Liver (tissue), 9 donors: ENCODE measurements around the gene WWOX. TPM values are rescaled to one million over a fixed set of nuclear protein-coding genes. Genes with fewer than 3 reads are reported as not detected.

Experiments used
- DNase-seq: peaks from one replicate; pipeline ENCODE4 v3.0.0-alpha.2; 2017; ENCODE audit warnings: low spot score
- H3K27ac ChIP-seq, 2 donors: one replicate each; pipeline ENCODE4 v1.7.0; 2013; ENCODE audit warnings: inconsistent platforms in 2 of 2, low read length in 2 of 2, control low read depth in 1 of 2, low read depth in 1 of 2, mild to moderate bottlenecking in 1 of 2
- H3K27me3 ChIP-seq, 4 donors: one replicate each; pipeline versions ENCODE4 v1.6.1 to v1.7.0; 2013; ENCODE audit warnings: low read length in 3 of 4, inconsistent platforms in 1 of 4, mild to moderate bottlenecking in 1 of 4, moderate library complexity in 1 of 4; ENCODE audit not compliant: control insufficient read depth in 4 of 4, insufficient read depth in 4 of 4
- H3K36me3 ChIP-seq, 4 donors: one replicate each; pipeline versions ENCODE4 v1.6.1 to v1.7.0; 2013; ENCODE audit warnings: low read length in 3 of 4, mild to moderate bottlenecking in 3 of 4, low read depth in 1 of 4, moderate library complexity in 1 of 4; ENCODE audit not compliant: control insufficient read depth in 4 of 4, insufficient read depth in 3 of 4
- H3K4me1 ChIP-seq, 4 donors: one replicate each; pipeline versions ENCODE4 v1.6.1 to v1.7.0; 2013; ENCODE audit warnings: low read length in 3 of 4, mild to moderate bottlenecking in 3 of 4, moderate library complexity in 1 of 4; ENCODE audit not compliant: control insufficient read depth in 4 of 4, insufficient read depth in 4 of 4
- H3K4me3 ChIP-seq, 3 donors: one replicate each; pipeline versions ENCODE4 v1.6.1 to v1.7.0; 2013; ENCODE audit warnings: low read length in 3 of 3, control low read depth in 1 of 3, low read depth in 1 of 3, mild to moderate bottlenecking in 1 of 3
- H3K9ac ChIP-seq, 2 donors: one replicate each; pipeline ENCODE4 v1.7.0; 2013; ENCODE audit warnings: low read length in 2 of 2, mild to moderate bottlenecking in 2 of 2, moderate library complexity in 2 of 2, control low read depth in 1 of 2, low read depth in 1 of 2
- H3K9me3 ChIP-seq, 4 donors: one replicate each; pipeline versions ENCODE4 v1.6.1 to v1.7.0; 2013; ENCODE audit warnings: low read length in 3 of 4; ENCODE audit not compliant: control insufficient read depth in 4 of 4
- ATF3 ChIP-seq: IDR thresholded peaks from 2 replicates; pipeline ENCODE4 v1.6.1; 2016; ENCODE audit warnings: antibody characterized with exemption
- EGR1 ChIP-seq, 2 donors: IDR thresholded peaks; 2 replicates each; pipeline ENCODE4 v1.6.1; 2016 to 2018; ENCODE audit warnings: antibody characterized with exemption in 2 of 2, low read depth in 2 of 2
- FOXA1 ChIP-seq: IDR thresholded peaks from 2 replicates; pipeline ENCODE4 v1.6.1; 2016; ENCODE audit warnings: antibody characterized with exemption
- FOXA2 ChIP-seq: IDR thresholded peaks from 2 replicates; pipeline ENCODE4 v1.6.1; 2016; ENCODE audit warnings: antibody characterized with exemption
- GABPA ChIP-seq, 2 donors: IDR thresholded peaks in 1 of 2; conservative IDR thresholded peaks in 1 of 2; 2 replicates each; pipeline ENCODE4 v1.6.1; 2016; ENCODE audit warnings: antibody characterized with exemption in 2 of 2, mild to moderate bottlenecking in 1 of 2, moderate library complexity in 1 of 2
- HNF4A ChIP-seq, 2 donors: conservative IDR thresholded peaks; 2 replicates each; pipeline ENCODE4 v1.6.1; 2016; ENCODE audit warnings: antibody characterized with exemption in 2 of 2, mild to moderate bottlenecking in 2 of 2
- HNF4G ChIP-seq: IDR thresholded peaks from 2 replicates; pipeline ENCODE4 v1.6.1; 2016; ENCODE audit warnings: antibody characterized with exemption
- JUND ChIP-seq, 2 donors: IDR thresholded peaks; 2 replicates each; pipeline ENCODE4 v1.6.1; 2016; ENCODE audit warnings: antibody characterized with exemption in 2 of 2
- MAX ChIP-seq: IDR thresholded peaks from 2 replicates; pipeline ENCODE4 v1.6.1; 2016; ENCODE audit warnings: antibody characterized with exemption
- NR2F2 ChIP-seq: IDR thresholded peaks from 2 replicates; pipeline ENCODE4 v1.6.1; 2016; ENCODE audit warnings: antibody characterized with exemption
- RAD21 ChIP-seq, 2 donors: IDR thresholded peaks; 2 replicates each; pipeline ENCODE4 v1.6.1; 2016; ENCODE audit warnings: antibody characterized with exemption in 2 of 2, mild to moderate bottlenecking in 2 of 2
- REST ChIP-seq: IDR thresholded peaks from 2 replicates; pipeline ENCODE4 v1.6.1; 2016; ENCODE audit warnings: antibody characterized with exemption, mild to moderate bottlenecking
- RXRA ChIP-seq, 2 donors: IDR thresholded peaks; 2 replicates each; pipeline ENCODE4 v1.6.1; 2017 to 2018; ENCODE audit warnings: antibody characterized with exemption in 2 of 2, mild to moderate bottlenecking in 1 of 2
- TAF1 ChIP-seq: conservative IDR thresholded peaks from 2 replicates; pipeline ENCODE4 v1.6.1; 2016; ENCODE audit warnings: antibody characterized with exemption, mild to moderate bottlenecking
- YY1 ChIP-seq: IDR thresholded peaks from 2 replicates; pipeline ENCODE4 v1.6.1; 2016; ENCODE audit warnings: antibody characterized with exemption, mild to moderate bottlenecking
- ZBTB33 ChIP-seq: IDR thresholded peaks from 2 replicates; pipeline ENCODE4 v1.6.1; 2016; ENCODE audit warnings: antibody characterized with exemption
- WGBS: extraction: QIAGEN DNeasy Blood & Tissue Kit; methylation state at CpG from one replicate; pipeline ENCODE4 v1.1.7; 2013; 5-methylcytosine and 5-hydroxymethylcytosine counted together
- polyA plus RNA-seq, 2 donors: library from polyadenylated mRNA; stranded (reverse) in 1 of 2; unstranded in 1 of 2; fragments of 200-250 nt in 1 of 2; fragments of >200 nt in 1 of 2; fragmentation: Nextera tagmentation in 1 of 2; extraction: Ambion mirVana in 1 of 2; gene quantifications; one replicate each; pipeline versions ENCODE4 v1.2.1 to v1.2.3, GENCODE V29; 2013 to 2015
- total RNA-seq, 2 donors: library from RNA; depleted of rRNA; stranded (reverse); fragments of >200 nt; gene quantifications; one replicate each; pipeline ENCODE4 v1.2.3, GENCODE V29; 2014
- TF ChIP-seq, protein P1 (sequence below): fragments of 150-350 bp; IDR thresholded peaks from 2 replicates; pipeline ENCODE4 v1.5.1; 2017; ENCODE audit warnings: improper control_type of control experiment, low read depth, low read length; ENCODE audit not compliant: missing input control
- donor health status: healthy.
- donor health status: healthy.
- donor health status: healthy.
- donor health status: healthy.
- donor health status: healthy.

Gene WWOX
- total and polyA plus RNA-seq, 4 donors = 9.8 to 46.0 (median 15.3) TPM

- Histone ChIP-seq H3K9me3 (no peaks in the 10 kb centered on the region), H3K27ac (no peak overlapping the region), H3K4me3 (no peak overlapping the region), H3K36me3 (no peaks in the 10 kb centered on the region), H3K4me1 (peaks cover 4 to 57% (median 38%) of the 10 kb centered on the region in 4 donors), H3K9ac (no peak overlapping the region), H3K27me3 (no peaks in the 10 kb centered on the region)
- TF ChIP-seq FOXA2 (no peak), RAD21 (IDR thresholded peaks at IDR 0.05) (no peak), RXRA (IDR thresholded peaks at IDR 0.05) (no peak), JUND (IDR thresholded peaks at IDR 0.05) (no peak), FOXA1 (no peak), YY1 (no peak), MAX (no peak), REST (no peak), EGR1 (IDR thresholded peaks at IDR 0.05; ENCODE audit: low read depth in 2 of 2) (no peak), HNF4G (no peak), HNF4A (conservative IDR thresholded peaks at IDR 0.05) (no peak), NR2F2 (no peak), TAF1 (no peak), ATF3 (no peak), ZBTB33 (no peak), GABPA (IDR thresholded peaks at IDR 0.05 in 1 of 2, conservative IDR thresholded peaks at IDR 0.05 in 1 of 2) (no peak)
- TF ChIP-seq, protein P1, sequence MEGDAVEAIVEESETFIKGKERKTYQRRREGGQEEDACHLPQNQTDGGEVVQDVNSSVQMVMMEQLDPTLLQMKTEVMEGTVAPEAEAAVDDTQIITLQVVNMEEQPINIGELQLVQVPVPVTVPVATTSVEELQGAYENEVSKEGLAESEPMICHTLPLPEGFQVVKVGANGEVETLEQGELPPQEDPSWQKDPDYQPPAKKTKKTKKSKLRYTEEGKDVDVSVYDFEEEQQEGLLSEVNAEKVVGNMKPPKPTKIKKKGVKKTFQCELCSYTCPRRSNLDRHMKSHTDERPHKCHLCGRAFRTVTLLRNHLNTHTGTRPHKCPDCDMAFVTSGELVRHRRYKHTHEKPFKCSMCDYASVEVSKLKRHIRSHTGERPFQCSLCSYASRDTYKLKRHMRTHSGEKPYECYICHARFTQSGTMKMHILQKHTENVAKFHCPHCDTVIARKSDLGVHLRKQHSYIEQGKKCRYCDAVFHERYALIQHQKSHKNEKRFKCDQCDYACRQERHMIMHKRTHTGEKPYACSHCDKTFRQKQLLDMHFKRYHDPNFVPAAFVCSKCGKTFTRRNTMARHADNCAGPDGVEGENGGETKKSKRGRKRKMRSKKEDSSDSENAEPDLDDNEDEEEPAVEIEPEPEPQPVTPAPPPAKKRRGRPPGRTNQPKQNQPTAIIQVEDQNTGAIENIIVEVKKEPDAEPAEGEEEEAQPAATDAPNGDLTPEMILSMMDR = no peak
- 84% methylated on average over 10 of the region's 10 CpGs for WGBS
- DNase-seq = no peak
Observed at GRCh38 chr16:78502812-78503350, 403.4 kb downstream of the WWOX start.
